Activated naive CD4-positive, alpha-beta T cell treated with anti-CD3 and anti-CD28 coated beads, Interleukin-2, amount 50 U/mL, for 24 hours (primary cell): ENCODE measurements around the gene UQCC2.

Experiments used
- H3K27ac Mint-ChIP-seq: one replicate; pipeline ENCODE4 v1.8.0; 2021; ENCODE audit warnings: mild to moderate bottlenecking, mixed read lengths
- H3K27me3 Mint-ChIP-seq: one replicate; pipeline ENCODE4 v1.8.0; 2021; ENCODE audit warnings: mixed read lengths
- H3K36me3 Mint-ChIP-seq: one replicate; pipeline ENCODE4 v1.8.0; 2021; ENCODE audit warnings: mixed read lengths
- H3K4me1 Mint-ChIP-seq: one replicate; pipeline ENCODE4 v1.8.0; 2021; ENCODE audit warnings: mixed read lengths
- H3K4me3 Mint-ChIP-seq: one replicate; pipeline ENCODE4 v1.8.0; 2021; ENCODE audit warnings: mild to moderate bottlenecking, mixed read lengths
- H3K9me3 Mint-ChIP-seq: one replicate; pipeline ENCODE4 v1.8.0; 2021; ENCODE audit warnings: mixed read lengths

Gene UQCC2

DNA sequence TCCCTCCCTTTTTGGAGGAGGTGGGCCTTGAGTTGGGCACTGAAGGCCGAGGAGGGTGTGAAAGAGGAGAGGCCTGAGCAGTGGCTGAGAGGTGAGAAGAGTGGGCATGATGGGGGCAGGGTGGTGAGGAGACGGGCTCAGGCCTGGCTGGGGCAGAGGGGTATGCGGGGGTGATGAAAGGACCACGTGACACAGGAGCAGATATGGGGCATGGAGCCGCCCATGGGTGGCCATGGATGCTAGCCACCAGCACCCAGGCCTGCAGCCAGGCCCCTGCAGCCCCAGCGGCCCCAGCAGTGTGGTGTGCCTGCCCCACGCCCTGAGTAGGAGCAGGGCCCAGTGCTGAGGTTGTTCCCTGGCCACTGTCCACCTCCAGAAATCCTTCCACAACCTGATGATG, 26.5 kb downstream of the UQCC2 start:
- H3K4me3 Mint-ChIP-seq, result no peak overlapping the region
- peaks cover 11% of the 10 kb centered on the region for H3K36me3 Mint-ChIP-seq
- H3K9me3 Mint-ChIP-seq, result no peaks in the 10 kb centered on the region

DNA sequence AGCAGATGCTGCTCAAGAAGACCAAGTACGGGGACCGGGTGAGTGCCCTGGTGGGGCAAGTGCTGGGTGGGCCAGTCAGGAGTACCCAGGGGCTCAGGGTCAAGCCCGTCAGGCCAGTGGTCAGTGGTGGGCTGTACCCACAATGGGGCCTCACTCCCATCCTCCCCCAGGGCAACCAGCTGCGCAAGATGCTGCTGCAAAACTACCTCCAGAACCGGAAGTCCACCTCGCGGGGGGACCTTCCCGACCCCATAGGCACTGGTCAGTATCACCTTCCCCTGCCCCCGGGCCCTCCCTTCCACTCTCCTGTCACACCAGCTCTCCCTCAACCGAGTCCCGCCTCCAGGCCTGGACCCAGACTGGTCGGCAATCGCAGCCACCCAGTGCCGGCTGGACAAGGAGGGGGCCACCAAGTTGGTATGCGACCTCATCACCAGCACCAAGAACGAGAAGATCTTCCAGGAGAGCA, 27.0 kb downstream of the UQCC2 start:
- Mint-ChIP-seq H3K27me3 (no peaks in the 10 kb centered on the region), H3K27ac (no peak overlapping the region), H3K4me1 (peaks cover 18% of the 10 kb centered on the region), H3K9me3 (no peaks in the 10 kb centered on the region), H3K4me3 (no peak overlapping the region), H3K36me3 (peaks cover 12% of the 10 kb centered on the region)

More for the DNA sequence above, 26.5 kb downstream of the UQCC2 start:
- no peaks in the 10 kb centered on the region for H3K27me3 Mint-ChIP-seq
- H3K27ac Mint-ChIP-seq, result peak overlapping the region; percentile 30
- peaks cover 18% of the 10 kb centered on the region for H3K4me1 Mint-ChIP-seq

DNA sequence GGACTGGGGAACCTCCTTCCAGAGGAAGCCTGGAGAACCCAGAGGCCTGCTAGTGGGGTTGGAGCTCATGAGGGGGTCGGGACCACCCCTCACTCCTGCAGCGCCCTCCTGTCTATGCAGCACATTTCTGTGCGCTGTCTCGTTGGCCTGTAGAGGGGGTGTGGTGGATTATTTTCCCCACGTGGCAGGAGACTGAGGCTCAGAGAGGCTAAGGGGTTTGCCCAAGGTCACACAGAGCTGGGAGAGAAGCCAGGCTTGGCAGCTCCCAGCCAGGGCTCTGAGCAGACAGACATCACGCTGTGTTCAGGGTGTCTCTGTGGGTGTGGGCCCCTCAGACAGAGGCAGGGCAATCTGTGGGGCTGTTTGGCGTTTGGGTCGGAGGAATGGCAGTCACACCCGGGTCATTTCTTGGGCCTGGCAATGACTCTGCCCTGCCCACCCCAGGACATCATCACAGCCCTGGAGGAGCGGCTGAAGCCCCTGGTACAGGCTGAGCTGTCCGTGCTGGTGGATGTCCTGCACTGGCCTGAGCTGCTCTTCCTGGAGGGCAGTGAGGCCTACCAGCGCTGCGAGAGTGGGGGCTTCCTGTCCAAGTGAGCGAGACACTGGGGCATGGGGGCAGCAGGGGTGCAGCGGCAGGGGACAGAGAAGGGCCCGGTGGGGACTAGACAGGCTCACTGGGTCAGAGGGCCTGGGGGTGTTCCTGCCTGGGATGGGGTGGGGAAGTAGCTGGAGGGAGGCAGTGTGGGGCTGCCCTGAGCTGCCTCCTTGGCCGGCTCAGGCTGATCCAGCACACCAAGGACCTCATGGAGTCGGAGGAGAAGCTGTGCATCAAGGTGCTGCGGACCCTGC, 27.7 kb downstream of the UQCC2 start:
- H3K4me3 Mint-ChIP-seq, result no peak overlapping the region
- no peaks in the 10 kb centered on the region for H3K27me3 Mint-ChIP-seq
- no peaks in the 10 kb centered on the region for H3K9me3 Mint-ChIP-seq
- H3K27ac Mint-ChIP-seq, result peak overlapping the region; percentile 87
- peaks cover 18% of the 10 kb centered on the region for H3K4me1 Mint-ChIP-seq
- peaks cover 11% of the 10 kb centered on the region for H3K36me3 Mint-ChIP-seq

DNA sequence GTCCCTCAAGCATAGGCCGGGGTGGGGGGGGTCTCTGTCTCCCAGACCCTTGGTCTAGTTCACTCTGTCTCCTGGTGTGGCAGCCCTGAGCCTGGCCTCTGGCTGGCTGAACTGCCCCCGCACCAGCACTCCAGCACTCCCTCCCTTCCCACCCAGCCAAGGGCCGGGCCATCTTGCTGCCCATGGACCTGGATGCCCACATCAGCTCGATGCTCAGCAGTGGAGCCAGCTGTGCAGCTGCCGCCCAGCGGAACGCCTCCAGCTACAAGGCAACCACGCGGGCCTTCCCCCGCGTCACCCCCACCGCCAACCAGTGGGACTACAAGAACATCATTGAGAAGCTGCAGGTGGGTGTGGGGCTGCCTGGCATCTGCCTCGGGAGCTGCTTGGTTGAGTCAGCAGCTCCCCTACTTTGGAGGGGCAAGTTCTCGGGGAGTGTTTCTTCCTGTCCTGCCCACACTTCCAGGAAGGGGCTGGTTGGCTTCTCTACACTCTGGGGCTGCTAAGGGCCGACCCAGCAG, 28.4 kb downstream of the UQCC2 start:
- peaks cover 9% of the 10 kb centered on the region for H3K36me3 Mint-ChIP-seq
- H3K4me3 Mint-ChIP-seq, result no peak overlapping the region
- H3K9me3 Mint-ChIP-seq, result no peaks in the 10 kb centered on the region
- no peaks in the 10 kb centered on the region for H3K27me3 Mint-ChIP-seq
- peaks cover 18% of the 10 kb centered on the region for H3K4me1 Mint-ChIP-seq
- peak overlapping the region; percentile 87 for H3K27ac Mint-ChIP-seq

DNA sequence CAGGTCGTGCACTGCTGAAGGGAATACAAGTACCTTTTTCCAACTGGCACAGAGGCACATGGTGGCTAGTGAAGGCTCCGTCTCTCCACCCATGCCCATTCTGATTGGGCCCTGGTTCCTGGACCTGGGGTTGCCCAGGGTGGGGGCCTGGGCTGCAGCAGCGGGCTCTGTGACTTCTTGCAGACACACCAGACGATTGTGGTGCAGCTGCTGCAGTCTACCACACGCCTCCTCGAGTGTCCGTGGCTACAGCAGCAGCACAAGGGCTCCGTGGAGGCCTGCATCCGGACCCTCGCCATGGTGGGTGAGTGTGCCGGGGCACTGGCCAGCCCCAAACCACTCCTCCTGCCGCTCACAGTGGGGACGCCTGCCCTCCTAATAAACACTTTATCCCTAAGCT, 29.2 kb downstream of the UQCC2 start:
- no peaks in the 10 kb centered on the region for H3K27me3 Mint-ChIP-seq
- H3K9me3 Mint-ChIP-seq, result no peaks in the 10 kb centered on the region
- H3K4me1 Mint-ChIP-seq, result peaks cover 18% of the 10 kb centered on the region
- no peak overlapping the region for H3K27ac Mint-ChIP-seq
- peaks cover 9% of the 10 kb centered on the region for H3K36me3 Mint-ChIP-seq
- no peak overlapping the region for H3K4me3 Mint-ChIP-seq

DNA sequence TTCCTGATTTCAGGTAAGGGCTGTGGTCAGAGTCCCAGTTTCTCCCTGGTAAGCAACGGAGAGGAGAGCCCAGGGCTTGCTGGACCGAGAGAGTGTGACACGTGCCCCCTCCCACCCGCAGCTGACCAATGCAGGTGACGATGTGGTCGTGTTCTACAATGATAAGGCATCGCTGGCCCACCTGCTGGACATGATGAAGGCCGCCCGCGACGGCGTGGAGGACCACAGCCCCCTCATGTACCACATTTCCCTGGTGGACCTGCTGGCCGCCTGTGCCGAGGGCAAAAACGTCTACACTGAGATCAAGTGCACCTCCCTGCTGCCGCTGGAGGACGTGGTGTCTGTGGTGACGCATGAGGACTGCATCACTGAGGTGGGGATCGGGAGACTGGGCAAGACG, 31.7 kb downstream of the UQCC2 start:
- peak overlapping the region; percentile 38 for H3K27ac Mint-ChIP-seq
- no peaks in the 10 kb centered on the region for H3K27me3 Mint-ChIP-seq
- H3K4me3 Mint-ChIP-seq, result no peak overlapping the region
- no peaks in the 10 kb centered on the region for H3K9me3 Mint-ChIP-seq
- H3K4me1 Mint-ChIP-seq, result peaks cover 18% of the 10 kb centered on the region
- peaks cover 5% of the 10 kb centered on the region for H3K36me3 Mint-ChIP-seq

DNA sequence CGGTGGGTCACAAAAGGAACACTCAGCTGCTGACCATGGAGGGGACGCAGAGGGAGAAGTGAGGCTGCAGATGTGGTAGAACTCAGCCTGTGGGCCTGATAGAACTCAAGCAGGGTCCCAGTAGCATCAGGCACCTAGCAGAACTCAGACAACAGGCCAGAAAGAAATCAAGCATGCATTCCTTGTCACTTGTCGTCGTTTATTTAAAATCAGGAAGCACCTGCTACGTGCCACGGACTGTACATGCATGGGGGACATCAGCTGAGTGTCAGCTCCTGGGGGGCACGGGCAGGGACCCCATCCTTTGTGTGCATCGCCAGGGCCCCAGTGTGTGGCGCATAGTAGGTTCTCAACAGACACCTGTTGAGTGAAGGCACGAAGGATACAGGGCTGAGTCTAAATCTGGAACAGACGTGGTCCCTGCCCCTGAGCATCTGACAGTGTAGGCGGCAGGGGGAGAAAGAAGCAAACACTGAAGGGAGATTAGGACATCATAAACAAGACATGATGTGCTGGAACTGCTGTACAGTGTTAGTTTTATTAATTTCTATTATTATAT, 32.5 kb downstream of the UQCC2 start:
- no peaks in the 10 kb centered on the region for H3K27me3 Mint-ChIP-seq
- peaks cover 18% of the 10 kb centered on the region for H3K4me1 Mint-ChIP-seq
- no peak overlapping the region for H3K4me3 Mint-ChIP-seq
- H3K9me3 Mint-ChIP-seq, result no peaks in the 10 kb centered on the region
- H3K27ac Mint-ChIP-seq, result no peak overlapping the region
- peaks cover 5% of the 10 kb centered on the region for H3K36me3 Mint-ChIP-seq

DNA sequence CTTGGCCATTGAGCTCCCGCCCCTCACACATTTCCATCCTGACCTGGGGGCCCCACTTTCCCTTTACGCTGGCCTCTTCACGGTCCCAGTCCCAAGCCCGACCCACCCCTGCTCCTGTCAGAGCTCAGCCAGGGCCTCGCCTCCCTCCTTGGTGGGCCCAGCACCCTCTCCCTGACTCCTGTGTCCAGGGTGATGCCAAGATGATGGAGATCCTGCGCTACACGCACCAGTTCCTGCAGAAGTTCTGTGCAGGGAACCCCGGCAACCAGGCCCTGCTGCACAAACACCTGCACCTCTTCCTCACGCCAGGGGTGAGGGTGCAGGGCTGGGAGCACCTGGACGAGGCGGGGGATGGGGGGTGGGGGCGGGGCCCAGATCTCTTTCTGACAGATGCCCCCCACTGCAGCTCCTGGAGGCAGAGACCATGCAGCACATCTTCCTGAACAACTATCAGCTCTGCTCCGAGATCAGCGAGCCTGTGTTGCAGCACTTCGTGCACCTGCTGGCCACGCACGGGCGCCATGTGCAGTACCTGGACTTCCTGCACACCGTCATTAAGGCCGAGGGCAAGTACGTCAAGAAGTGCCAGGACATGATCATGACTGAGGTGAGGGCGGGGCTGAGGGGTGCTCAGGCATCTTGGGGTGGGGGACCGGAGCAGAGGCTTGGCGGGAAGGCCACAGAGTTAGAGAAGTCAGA, 33.1 kb downstream of the UQCC2 start:
- Mint-ChIP-seq H3K4me1 (peaks cover 13% of the 10 kb centered on the region), H3K36me3 (peaks cover 4% of the 10 kb centered on the region), H3K4me3 (no peak overlapping the region), H3K27me3 (no peaks in the 10 kb centered on the region), H3K27ac (no peak overlapping the region), H3K9me3 (no peaks in the 10 kb centered on the region)

DNA sequence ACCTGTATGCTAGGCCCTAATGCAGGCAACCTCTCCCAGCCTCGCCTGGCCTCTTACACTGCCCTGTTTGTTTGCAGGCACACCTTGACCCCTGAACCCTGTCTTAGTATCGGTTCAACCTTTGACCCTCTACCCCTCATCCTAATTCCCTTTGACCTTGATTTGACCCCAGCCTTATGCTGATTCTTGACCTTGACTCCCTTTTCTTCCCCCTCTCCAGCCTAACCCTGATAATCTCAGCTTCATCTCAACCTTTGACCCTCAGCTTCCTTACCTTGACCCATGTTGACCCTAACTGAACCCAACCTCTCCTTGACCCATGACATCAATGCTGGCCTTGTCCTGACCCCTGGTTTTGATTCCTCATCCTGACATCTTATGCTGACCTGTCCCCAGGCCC, 33.8 kb downstream of the UQCC2 start:
- no peak overlapping the region for H3K4me3 Mint-ChIP-seq
- H3K27me3 Mint-ChIP-seq, result no peaks in the 10 kb centered on the region
- peaks cover 4% of the 10 kb centered on the region for H3K36me3 Mint-ChIP-seq
- peaks cover 6% of the 10 kb centered on the region for H3K4me1 Mint-ChIP-seq
- no peaks in the 10 kb centered on the region for H3K9me3 Mint-ChIP-seq
- H3K27ac Mint-ChIP-seq, result no peak overlapping the region

DNA sequence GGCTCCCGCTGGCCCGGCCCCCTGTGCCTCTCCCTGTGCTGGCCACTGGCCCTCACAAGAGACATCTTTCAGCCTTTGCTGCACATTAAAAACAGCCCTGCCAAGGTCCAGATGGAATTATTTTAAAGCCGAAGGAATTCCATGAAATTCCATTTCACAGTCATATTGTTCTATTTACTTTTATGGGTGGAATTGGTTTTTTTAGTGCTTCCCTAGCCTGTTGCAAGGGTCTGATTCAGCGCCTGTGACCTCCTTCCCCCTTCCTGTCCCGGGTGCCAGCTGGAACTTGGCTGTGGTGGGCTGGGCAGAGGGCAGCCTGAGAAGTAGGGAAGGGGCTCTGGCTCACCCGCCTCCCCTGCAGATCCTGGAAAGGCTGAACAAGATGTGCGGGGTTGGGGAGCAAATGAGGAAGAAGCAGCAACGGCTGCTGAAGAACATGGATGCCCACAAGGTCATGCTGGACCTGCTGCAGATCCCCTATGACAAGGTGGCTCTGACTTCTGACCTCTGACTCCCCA, 34.3 kb downstream of the UQCC2 start:
- no peak overlapping the region for H3K4me3 Mint-ChIP-seq
- H3K36me3 Mint-ChIP-seq, result peaks cover 4% of the 10 kb centered on the region
- no peaks in the 10 kb centered on the region for H3K27me3 Mint-ChIP-seq
- H3K9me3 Mint-ChIP-seq, result no peaks in the 10 kb centered on the region
- no peak overlapping the region for H3K27ac Mint-ChIP-seq
- peaks cover under 1% of the 10 kb centered on the region for H3K4me1 Mint-ChIP-seq

DNA sequence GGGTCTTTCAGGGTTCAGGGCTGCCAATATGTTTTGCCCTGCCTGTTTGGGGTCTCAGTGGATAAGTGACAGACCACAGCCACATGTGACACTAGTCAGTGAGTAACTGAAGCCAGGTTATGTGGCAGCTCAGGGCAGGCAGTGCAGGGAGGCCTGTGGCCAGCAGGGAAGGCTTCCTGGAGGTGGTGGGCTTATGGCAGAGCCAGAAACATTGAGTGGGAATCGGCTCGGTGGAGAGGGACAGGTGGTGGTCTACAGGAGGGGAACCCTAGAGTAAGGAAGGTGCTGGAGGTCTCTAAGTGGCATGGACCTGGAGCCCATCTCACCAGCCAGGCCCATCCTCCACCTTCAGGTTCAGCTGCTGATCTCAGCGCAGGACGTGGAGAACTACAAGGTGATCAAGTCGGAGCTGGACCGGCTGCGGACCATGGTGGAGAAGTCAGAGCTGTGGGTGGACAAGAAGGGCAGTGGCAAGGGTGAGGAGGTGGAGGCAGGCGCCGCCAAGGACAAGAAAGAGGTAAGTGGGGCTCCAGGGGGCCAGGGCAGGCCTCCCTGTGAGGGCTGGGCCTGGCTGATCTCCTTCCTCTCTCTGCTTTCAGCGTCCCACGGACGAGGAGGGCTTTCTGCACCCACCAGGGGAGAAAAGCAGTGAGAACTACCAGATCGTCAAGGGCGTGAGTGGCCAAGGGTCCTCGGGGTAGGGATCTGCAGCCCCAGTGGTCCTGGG, 34.9 kb downstream of the UQCC2 start:
- H3K4me3 Mint-ChIP-seq, result no peak overlapping the region

DNA sequence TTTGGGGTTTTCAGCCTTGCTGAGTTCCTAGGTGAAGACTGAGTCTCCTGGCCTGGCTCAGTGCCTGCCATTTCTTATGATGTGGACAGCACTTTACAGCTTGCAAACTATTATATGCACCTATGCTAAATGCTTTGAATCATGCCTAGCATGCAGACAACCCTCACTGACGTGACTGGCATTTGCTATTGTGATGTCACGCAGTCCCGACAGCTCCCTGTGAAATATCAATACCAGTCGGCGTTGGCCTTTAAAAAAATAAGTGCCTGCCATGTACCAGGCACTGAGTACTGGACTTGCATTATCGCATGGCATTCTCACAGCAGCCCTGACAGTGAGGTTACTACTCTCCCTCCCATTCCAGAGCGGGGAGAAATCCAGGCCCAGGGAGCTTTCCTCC, 35.5 kb downstream of the UQCC2 start:
- H3K27ac Mint-ChIP-seq, result no peak overlapping the region
- no peak overlapping the region for H3K4me3 Mint-ChIP-seq
- peaks cover 9% of the 10 kb centered on the region for H3K36me3 Mint-ChIP-seq
- H3K9me3 Mint-ChIP-seq, result no peaks in the 10 kb centered on the region
- no peaks in the 10 kb centered on the region for H3K27me3 Mint-ChIP-seq
- no peaks in the 10 kb centered on the region for H3K4me1 Mint-ChIP-seq

More for the DNA sequence above, 34.9 kb downstream of the UQCC2 start:
- Mint-ChIP-seq H3K27me3 (no peaks in the 10 kb centered on the region), H3K9me3 (no peaks in the 10 kb centered on the region), H3K4me1 (no peaks in the 10 kb centered on the region), H3K36me3 (peaks cover 7% of the 10 kb centered on the region), H3K27ac (no peak overlapping the region)

DNA sequence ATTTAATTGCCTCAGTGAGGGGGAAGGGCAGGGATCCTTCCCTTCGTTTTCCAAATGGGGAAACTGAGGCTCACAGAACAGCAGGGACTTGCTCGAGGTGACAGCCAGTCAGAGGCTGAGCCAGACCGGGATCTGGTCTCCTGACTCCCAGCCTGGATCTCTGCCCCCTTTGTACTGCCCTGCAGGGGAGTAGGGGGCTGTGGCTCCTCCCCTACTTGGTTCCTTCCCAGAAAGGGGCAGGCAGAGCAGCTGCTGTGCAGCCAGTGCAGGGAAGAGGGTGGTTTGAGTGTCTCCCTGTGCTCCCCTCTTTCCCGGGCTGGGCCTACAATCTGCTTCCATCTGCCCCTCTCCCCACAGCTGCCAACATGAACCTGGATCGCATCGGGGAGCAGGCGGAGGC, 37.6 kb downstream of the UQCC2 start:
- Mint-ChIP-seq H3K27me3 (no peaks in the 10 kb centered on the region), H3K4me3 (no peak overlapping the region), H3K9me3 (no peaks in the 10 kb centered on the region), H3K36me3 (peaks cover 8% of the 10 kb centered on the region), H3K27ac (no peak overlapping the region), H3K4me1 (peaks cover 9% of the 10 kb centered on the region)

DNA sequence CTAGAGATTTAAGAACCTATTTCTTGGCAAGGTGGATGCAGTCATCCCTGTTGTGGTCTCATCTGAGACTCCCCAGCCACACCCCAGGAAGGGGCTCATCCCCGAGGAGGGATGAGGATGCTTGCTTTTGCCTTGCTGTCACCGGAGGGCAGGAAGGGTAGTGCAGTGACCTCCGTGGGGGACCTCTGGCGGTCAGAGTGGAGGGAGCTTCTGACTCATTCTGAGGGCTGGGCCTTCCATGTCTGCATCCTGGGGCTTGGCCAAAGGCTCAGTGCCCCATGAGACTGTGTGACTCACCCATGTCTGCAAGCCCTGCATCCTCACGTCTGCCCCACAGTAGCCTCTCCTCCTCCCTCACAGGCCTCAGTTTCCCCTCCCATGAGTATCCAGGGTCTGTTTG, 38.7 kb downstream of the UQCC2 start:
- Mint-ChIP-seq H3K36me3 (peaks cover 11% of the 10 kb centered on the region), H3K27me3 (no peaks in the 10 kb centered on the region), H3K27ac (no peak overlapping the region), H3K4me3 (no peak overlapping the region), H3K4me1 (peaks cover 15% of the 10 kb centered on the region), H3K9me3 (no peaks in the 10 kb centered on the region)

DNA sequence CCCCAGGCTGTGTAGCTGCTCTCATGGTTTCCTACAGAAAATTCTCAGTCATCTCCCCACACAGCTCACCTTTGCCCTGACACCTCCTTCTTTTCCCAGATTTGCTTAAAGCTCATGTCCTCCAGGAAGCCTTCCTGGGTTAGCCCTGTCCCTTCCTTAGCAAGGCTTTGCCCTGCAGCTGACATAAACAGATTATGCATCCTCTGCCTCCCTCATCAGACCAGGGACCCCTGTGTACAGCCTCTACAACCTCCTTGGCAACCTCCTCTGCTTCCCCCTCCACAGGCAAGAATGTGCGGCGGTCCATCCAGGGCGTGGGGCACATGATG, 39.8 kb downstream of the UQCC2 start:
- no peak overlapping the region for H3K27ac Mint-ChIP-seq
- H3K9me3 Mint-ChIP-seq, result no peaks in the 10 kb centered on the region
- H3K27me3 Mint-ChIP-seq, result no peaks in the 10 kb centered on the region
- H3K36me3 Mint-ChIP-seq, result peaks cover 11% of the 10 kb centered on the region
- peaks cover 15% of the 10 kb centered on the region for H3K4me1 Mint-ChIP-seq
- no peak overlapping the region for H3K4me3 Mint-ChIP-seq
